ENCODE measurements around the gene TCF7L2. TPM values are rescaled to one million over a fixed set of nuclear protein-coding genes. Genes with fewer than 3 reads are reported as not detected.
"Not testable (repeated sequence)": the region's sequence is repeated elsewhere in the genome, so short reads cannot be mapped to it uniquely, and the experiment has no call there.

TCF7L2 gene
- total RNA-seq, 1 experiment from 2014 or later, result 22.1 TPM

DNA sequence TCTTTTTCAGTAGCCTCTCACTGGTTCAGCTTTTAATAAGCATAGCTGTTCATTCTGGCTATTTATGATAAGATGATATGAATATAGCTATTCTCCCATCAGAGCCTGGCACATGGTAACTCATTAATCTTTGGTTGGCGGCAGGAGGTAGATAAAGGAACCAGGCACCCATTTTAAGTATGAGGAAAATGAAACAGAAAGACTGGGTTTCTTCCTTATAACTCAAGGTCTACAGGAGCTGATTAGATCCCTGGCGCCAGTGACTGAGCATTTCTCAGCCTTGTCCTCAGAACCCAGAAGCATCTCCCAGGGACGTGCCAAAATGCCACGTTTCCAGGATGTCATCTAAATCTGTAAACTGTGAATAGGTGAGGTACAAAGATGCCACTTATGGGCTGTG lies 141.9 kb downstream of the TCF7L2 start:
- Histone ChIP-seq H3K4me3 (no peak overlapping the region), H3K36me3 (peaks cover 5% of the 10 kb centered on the region; the same call in 1 of the 2 replicates), H3K27me3 (no peaks in the 10 kb centered on the region), H3K27ac (no peak overlapping the region), H3K4me1 (peaks cover 8% of the 10 kb centered on the region), H3K9me3 (replicated peaks) (no peaks in the 10 kb centered on the region)
- no peak for DNase-seq

DNA sequence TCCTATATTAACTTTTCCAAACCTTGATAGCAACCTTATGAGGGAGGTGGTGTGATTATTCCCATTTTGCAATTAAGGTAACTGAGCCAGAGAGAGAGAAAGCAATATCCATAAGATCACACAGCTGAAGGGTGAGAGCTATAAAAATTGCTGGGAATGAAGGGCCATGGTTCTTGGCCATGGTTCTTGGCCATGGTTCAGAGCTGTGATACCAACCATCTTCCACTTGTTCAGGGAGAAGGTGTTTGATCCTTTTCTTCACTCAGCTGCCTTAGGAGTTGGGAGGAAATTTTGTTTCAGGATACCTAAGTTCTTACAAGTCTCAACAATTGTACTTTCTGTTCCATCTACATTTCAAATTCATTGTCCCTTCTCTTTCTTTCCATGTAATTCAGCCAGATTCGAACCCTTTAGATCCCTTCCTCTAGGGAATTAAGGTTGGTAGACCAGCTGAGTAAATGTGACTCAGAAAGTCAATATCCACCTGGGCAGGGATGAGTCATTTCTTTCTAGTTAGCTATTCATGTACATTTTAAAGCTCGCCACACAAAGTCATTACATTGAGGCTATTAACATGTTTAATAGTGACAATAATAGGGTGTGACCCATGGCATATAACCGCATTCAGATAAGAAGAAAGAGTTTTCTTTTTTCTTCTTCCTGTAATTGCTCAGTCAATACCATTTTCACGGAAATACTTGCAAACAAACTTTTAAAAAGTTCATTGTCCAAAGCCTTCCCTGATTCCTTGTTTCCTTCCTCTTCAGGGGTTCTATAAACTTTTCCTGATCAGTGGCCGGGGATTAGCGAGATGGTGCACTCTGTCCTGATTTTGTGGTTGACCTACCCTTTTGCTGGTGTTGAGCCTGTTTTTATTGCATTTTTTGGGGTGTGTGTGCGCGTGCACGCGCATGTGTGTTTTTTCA lies 143.4 kb downstream of the TCF7L2 start:
- H3K4me3 ChIP-seq, result no peak overlapping the region
- H3K36me3 ChIP-seq, result peaks cover 8% of the 10 kb centered on the region; the same call in 1 of the 2 replicates
- H3K9me3 ChIP-seq (replicated peaks), result no peaks in the 10 kb centered on the region
- H3K27me3 ChIP-seq, result no peaks in the 10 kb centered on the region
- H3K4me1 ChIP-seq, result peaks cover 1% of the 10 kb centered on the region; the same call in 1 of the 2 replicates
- no peak for DNase-seq
- H3K27ac ChIP-seq, result no peak overlapping the region

GRCh38 chr10:113094114-113094486 lies 144.1 kb downstream of the TCF7L2 start:
- Histone ChIP-seq H3K27ac (no peak overlapping the region), H3K4me1 (peaks cover 8% of the 10 kb centered on the region; the same call in 1 of the 2 replicates), H3K27me3 (no peaks in the 10 kb centered on the region), H3K36me3 (peaks cover 8% of the 10 kb centered on the region; the same call in 1 of the 2 replicates), H3K9me3 (replicated peaks) (no peaks in the 10 kb centered on the region), H3K4me3 (no peak overlapping the region)
- no peak for DNase-seq

DNA sequence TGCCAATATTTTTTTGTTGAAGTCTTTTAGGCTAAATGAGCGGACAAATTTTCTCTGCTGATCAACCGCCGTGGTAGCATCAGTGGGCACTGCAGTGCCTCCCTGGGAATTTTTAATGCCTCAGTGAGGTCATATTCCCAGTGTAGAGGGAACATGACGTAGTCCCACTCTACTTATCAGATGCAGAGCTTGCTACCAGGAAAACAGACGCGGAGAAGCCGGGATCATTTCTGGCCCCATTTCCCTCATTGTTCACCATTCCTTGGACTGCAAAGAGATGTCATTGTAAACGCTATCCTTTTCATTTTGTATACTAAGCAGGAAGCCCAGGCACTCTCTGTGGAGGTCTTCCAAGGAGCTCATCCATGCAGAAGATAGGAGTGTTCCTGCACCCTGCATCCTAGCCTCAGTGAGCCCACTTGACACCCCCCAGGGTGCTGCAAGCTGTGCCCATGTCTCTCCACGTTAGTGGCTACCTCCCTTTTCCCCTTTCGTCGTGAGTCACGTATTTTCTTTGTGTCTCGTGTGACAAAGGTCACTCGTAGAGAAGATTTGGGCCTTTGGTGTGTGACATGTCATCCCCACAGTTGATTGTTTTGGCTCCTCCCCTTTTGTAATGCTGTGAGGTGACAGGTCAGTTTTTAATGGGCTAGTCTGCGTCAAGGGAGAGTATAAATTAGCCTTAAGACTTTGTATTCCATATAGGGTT lies 145.5 kb downstream of the TCF7L2 start:
- Histone ChIP-seq H3K27me3 (no peaks in the 10 kb centered on the region), H3K9me3 (replicated peaks) (no peaks in the 10 kb centered on the region), H3K27ac (no peak overlapping the region)

GRCh38 chr10:113096128-113096996 lies 146.3 kb downstream of the TCF7L2 start:
- no peak overlapping the region for H3K27ac ChIP-seq
- no peak overlapping the region for H3K4me3 ChIP-seq
- no peak for DNase-seq
- H3K4me1 ChIP-seq, result peaks cover 18% of the 10 kb centered on the region; the same call in 1 of the 2 replicates
- H3K36me3 ChIP-seq, result peaks cover 11% of the 10 kb centered on the region
- H3K9me3 ChIP-seq (replicated peaks), result no peaks in the 10 kb centered on the region
- no peaks in the 10 kb centered on the region for H3K27me3 ChIP-seq

More for the DNA sequence above, 145.5 kb downstream of the TCF7L2 start:
- no peak overlapping the region for H3K4me3 ChIP-seq
- peaks cover 11% of the 10 kb centered on the region for H3K36me3 ChIP-seq
- peaks cover 18% of the 10 kb centered on the region; the same call in 1 of the 2 replicates for H3K4me1 ChIP-seq
- DNase-seq, result no peak

DNA sequence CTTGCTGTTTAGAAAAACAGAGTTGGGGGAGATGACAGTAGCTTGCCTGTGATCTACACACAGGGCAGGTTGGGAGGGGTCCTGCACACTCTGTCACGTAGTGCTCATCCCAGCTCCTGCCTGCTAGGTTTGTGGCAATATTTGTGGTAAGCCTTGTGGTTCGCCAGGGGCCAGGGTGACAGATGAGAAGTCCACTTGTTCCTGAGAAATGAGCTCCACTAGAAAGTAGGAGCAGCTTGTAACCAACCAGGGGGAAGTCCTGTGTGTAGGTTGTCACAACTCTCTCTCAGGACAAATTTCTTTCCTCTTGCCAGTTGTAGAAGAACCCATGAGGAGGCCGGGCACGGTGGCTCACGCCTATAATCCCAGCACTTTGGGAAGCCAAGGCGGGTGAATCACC lies 147.0 kb downstream of the TCF7L2 start:
- no peaks in the 10 kb centered on the region for H3K9me3 ChIP-seq (replicated peaks)
- H3K4me3 ChIP-seq, result no peak overlapping the region
- peaks cover 10% of the 10 kb centered on the region for H3K36me3 ChIP-seq
- no peak overlapping the region for H3K27ac ChIP-seq
- H3K4me1 ChIP-seq, result peaks cover 18% of the 10 kb centered on the region; the same call in 1 of the 2 replicates
- no peak for DNase-seq
- H3K27me3 ChIP-seq, result no peaks in the 10 kb centered on the region

DNA sequence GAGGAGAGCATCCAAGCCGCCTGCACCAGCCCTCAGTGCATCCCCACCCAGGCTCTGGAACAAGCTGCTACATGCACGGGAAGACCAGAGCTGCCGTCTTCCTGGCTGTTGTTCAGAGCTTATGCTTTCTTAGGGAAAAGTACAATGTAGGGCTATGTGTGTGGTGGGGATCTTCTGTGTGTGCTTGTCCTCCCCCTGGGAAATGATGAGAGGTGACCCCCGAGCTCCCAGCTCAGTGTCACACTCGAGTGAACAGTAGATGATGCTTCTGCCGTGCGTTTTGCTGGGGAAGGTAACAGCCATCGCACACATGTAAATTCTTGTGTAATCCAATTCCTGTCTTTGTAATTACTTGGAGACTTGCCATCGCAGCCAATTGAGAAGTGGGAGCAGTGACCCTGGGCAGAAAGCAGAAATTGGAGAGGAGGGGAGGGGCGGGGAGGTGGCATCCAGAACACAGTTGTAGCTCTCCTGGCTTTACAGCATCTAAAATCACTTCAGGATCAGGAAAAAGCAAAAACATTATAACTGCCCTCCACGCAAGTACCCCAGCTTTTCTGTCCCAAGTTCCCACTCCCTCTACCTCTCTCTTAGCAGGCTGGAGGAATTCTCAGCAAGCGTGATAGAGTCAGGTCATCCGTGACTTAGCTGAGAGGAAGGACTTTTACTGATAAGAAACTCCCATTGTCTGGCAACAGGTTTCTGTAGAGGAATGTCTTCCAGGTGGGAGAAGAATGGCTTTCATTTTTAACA lies 149.6 kb downstream of the TCF7L2 start:
- Histone ChIP-seq H3K9me3 (replicated peaks) (no peaks in the 10 kb centered on the region), H3K27me3 (no peaks in the 10 kb centered on the region), H3K36me3 (peaks cover 8% of the 10 kb centered on the region), H3K4me1 (peaks cover 18% of the 10 kb centered on the region; the same call in 1 of the 2 replicates), H3K4me3 (no peak overlapping the region), H3K27ac (peak overlapping the region; percentile 3; the same call in 1 of the 2 replicates)
- DNase-seq, result peak; percentile 54 to 82

DNA sequence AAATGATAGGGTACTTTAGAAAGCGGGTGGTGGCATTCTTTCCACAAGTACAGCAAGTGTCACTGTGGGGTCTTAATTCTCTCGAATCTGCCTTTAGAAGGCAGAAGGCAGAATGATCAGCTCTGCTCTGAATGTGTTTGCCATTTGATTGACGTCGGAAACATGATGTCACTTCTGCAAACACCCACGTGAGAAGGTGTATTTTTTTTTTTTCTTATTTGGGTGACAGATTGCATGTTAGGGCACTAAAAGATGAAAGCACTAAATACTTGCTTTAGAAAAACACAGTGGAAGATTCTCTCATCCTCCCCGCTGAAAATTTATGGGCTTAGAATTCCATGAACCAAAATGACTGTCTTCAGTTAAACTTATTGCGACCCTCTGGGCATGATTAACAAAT lies 150.2 kb downstream of the TCF7L2 start:
- H3K27ac ChIP-seq, result no peak overlapping the region
- H3K27me3 ChIP-seq, result no peaks in the 10 kb centered on the region
- H3K4me3 ChIP-seq, result no peak overlapping the region
- H3K9me3 ChIP-seq (replicated peaks), result no peaks in the 10 kb centered on the region
- no peak for DNase-seq
- H3K36me3 ChIP-seq, result peaks cover 9% of the 10 kb centered on the region
- H3K4me1 ChIP-seq, result peaks cover 18% of the 10 kb centered on the region; the same call in 1 of the 2 replicates

DNA sequence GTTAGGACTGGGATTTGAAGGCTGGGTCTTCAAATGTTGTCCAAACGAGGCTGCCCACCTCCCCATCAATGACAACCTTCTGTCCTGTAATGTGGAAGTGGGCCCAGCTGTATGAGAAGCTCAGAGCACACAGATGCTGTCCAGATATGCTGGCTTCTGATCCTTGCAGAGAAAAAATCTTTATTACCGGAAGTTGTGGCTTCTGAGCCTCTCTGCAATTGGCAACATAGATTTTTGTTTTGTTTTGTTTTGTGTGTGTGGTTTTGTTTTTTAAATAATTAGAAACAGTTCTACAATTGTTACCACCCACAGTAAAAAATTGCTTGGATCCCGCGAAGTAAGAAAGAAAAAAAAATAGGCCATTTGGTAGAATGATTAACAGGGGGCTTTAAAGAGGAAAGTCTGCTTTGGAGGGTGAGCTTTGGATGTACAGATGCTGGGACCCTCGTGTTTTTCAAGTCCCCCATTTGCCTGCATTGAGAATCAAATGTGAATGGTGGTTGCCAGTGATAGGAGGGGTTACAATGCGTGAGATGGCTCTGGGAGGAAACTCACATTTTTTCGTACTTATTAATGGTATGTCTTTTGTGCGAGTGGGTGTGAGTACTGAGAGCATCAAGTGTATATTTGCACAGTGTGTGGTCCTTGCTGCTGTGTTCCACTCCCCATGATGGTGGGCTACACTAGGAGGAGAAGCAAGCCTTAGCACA lies 153.2 kb downstream of the TCF7L2 start:
- no peak overlapping the region for H3K27ac ChIP-seq

GRCh38 chr10:113104047-113104446 lies 154.0 kb downstream of the TCF7L2 start:
- H3K27me3 ChIP-seq, result no peaks in the 10 kb centered on the region
- H3K36me3 ChIP-seq, result peaks cover 5% of the 10 kb centered on the region; the same call in 1 of the 2 replicates
- no peaks in the 10 kb centered on the region for H3K9me3 ChIP-seq (replicated peaks)
- no peak for DNase-seq
- H3K4me3 ChIP-seq, result no peak overlapping the region
- peaks cover 11% of the 10 kb centered on the region; the same call in 1 of the 2 replicates for H3K4me1 ChIP-seq
- H3K27ac ChIP-seq, result no peak overlapping the region

More for the DNA sequence above, 153.2 kb downstream of the TCF7L2 start:
- no peak for DNase-seq
- no peaks in the 10 kb centered on the region for H3K27me3 ChIP-seq
- no peaks in the 10 kb centered on the region for H3K9me3 ChIP-seq (replicated peaks)
- H3K36me3 ChIP-seq, result peaks cover 6% of the 10 kb centered on the region; the same call in 1 of the 2 replicates
- H3K4me3 ChIP-seq, result no peak overlapping the region
- peaks cover 18% of the 10 kb centered on the region; the same call in 1 of the 2 replicates for H3K4me1 ChIP-seq

DNA sequence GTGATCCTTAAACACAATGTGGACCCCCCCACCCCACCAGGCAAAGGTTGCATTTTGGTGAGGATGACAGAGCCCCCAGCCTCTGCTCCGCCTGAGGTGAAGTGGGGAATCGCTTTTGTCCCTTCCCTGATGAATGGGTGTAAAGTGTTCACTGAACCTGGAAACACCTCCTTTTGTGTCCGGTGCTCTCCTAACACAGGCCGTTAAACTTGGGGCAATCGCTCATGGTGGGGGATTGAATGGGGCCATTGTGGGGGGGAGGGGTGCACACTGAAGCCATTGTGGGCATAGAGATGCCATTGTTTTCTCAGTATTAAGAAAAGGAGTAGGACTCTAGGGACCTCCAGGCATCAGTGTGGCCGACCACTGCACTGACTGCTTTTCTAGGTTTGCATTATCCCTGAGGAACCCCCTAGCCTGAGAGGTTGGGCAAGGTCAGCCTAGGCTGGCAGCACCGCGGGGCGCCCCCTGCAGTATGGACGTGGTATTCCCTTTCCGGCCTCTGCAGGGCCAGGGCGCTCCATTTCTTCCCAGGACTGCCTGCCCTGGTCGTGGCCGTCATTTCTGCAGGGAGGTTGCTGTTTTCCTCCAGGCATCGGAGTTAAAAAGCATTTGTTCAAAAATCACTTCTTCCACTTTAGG lies 158.3 kb downstream of the TCF7L2 start:
- Histone ChIP-seq H3K4me1 (no peaks in the 10 kb centered on the region), H3K27me3 (no peaks in the 10 kb centered on the region), H3K9me3 (replicated peaks) (no peaks in the 10 kb centered on the region), H3K36me3 (0 out of 2 replicates have a peak, but pooled peaks cover 2% of the 10 kb centered on the region), H3K4me3 (no peak overlapping the region), H3K27ac (no peak overlapping the region)
- DNase-seq, result peak; percentile 52 to 64

DNA sequence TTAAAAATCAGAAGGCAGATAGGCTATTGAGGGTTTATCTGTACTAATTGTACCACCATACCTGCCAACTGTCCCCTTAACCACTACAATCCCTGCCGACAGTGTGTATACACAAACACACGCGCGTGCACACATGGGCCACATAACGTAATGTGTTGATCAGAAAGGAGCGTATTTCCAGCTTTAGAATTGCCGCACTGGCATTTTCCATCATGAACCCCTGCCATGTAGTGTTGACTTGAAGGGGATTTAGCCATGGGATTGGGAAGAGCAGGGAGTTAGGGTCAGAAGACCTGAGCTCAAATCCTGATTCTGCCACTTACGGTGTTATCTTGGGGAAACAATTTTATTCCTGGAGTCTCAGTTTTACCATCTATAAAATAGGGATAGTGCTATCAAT lies 158.9 kb downstream of the TCF7L2 start:
- DNase-seq, result no peak
- Histone ChIP-seq H3K4me3 (no peak overlapping the region), H3K27me3 (no peaks in the 10 kb centered on the region), H3K4me1 (no peaks in the 10 kb centered on the region), H3K27ac (no peak overlapping the region), H3K36me3 (0 out of 2 replicates have a peak, but pooled peaks cover 2% of the 10 kb centered on the region), H3K9me3 (replicated peaks) (no peaks in the 10 kb centered on the region)

DNA sequence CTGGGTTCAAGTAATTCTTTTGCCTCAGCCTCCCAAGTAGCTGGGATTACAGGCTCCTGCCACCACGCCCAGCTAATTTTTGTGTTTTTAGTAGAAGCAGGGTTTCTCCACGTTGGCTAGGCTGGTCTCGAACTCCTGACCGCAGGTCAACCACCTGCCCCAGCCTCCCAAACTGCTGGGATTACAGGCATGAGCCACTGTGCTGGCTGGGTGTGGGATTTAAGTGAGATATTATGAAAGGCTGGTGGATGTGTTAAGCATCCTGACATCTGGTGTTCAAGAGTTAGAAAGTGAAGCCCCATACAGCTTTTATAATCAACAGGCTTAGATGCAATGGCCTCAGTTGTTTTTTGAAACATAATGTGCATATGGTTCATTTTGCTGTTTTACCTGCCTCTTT lies 159.4 kb downstream of the TCF7L2 start:
- H3K27ac ChIP-seq; H3K27me3 ChIP-seq; H3K4me3 ChIP-seq; H3K36me3 ChIP-seq; DNase-seq; H3K4me1 ChIP-seq; H3K9me3 ChIP-seq (replicated peaks): not testable (repeated sequence)

Data from SJCRH30 (cell line).